ENCODE measurements around the gene TNFSF8.
A peak's percentile ranks its signal among the peaks of the same experiment; 100 is the strongest.

TNFSF8 gene

DNA sequence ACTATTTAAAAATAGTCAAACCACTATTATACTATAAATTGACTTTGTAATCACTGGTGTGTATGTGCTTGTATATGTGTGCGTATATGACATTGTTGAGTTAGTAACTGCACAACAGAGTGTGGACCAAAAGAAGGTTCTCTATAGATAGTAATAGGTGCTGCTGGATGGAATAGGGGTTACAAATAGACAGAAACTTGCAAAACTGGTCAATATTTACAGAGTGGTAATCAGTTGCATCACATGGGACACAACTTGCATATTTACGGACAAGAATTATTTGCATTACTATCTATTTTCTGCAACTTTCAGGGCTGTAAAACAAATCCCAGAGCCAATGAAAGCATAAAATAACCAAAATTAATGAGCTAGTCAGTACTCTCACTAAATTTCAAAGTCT lies 42.4 kb downstream of the TNFSF8 start:
- H3K27ac ChIP-seq = no peak overlapping the region
- TF ChIP-seq, protein P1, sequence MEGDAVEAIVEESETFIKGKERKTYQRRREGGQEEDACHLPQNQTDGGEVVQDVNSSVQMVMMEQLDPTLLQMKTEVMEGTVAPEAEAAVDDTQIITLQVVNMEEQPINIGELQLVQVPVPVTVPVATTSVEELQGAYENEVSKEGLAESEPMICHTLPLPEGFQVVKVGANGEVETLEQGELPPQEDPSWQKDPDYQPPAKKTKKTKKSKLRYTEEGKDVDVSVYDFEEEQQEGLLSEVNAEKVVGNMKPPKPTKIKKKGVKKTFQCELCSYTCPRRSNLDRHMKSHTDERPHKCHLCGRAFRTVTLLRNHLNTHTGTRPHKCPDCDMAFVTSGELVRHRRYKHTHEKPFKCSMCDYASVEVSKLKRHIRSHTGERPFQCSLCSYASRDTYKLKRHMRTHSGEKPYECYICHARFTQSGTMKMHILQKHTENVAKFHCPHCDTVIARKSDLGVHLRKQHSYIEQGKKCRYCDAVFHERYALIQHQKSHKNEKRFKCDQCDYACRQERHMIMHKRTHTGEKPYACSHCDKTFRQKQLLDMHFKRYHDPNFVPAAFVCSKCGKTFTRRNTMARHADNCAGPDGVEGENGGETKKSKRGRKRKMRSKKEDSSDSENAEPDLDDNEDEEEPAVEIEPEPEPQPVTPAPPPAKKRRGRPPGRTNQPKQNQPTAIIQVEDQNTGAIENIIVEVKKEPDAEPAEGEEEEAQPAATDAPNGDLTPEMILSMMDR (conservative IDR thresholded peaks at IDR 0.05) = no peak

GRCh38 chr9:114884787-114885452 lies 45.5 kb downstream of the TNFSF8 start:
- TF ChIP-seq, protein P1 (conservative IDR thresholded peaks at IDR 0.05) = no peak
- no peak overlapping the region for H3K27ac ChIP-seq

DNA sequence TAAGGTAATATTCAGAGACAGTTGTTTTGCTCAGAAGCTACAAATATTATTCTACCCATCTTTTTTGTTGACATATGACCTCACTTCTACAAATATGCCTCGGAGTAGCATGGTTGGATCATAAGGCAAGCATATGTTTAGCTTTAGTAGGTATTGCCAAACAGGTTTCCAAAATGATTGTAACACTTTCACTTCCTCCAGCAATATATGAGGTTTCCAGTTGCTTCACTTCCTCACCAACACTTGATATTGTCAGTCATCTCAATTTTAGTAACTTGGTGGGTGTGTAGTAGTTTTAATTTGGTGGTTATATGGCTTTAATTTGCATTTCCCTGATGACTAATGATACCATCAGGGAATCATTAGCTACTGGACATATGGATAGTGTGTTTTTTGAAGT lies 46.7 kb downstream of the TNFSF8 start:
- TF ChIP-seq, protein P1 (conservative IDR thresholded peaks at IDR 0.05) = no peak
- no peak overlapping the region for H3K27ac ChIP-seq

GRCh38 chr9:114880291-114880745 lies 50.1 kb downstream of the TNFSF8 start:
- no peak overlapping the region for H3K27ac ChIP-seq
- TF ChIP-seq, protein P1 (conservative IDR thresholded peaks at IDR 0.05) = no peak

DNA sequence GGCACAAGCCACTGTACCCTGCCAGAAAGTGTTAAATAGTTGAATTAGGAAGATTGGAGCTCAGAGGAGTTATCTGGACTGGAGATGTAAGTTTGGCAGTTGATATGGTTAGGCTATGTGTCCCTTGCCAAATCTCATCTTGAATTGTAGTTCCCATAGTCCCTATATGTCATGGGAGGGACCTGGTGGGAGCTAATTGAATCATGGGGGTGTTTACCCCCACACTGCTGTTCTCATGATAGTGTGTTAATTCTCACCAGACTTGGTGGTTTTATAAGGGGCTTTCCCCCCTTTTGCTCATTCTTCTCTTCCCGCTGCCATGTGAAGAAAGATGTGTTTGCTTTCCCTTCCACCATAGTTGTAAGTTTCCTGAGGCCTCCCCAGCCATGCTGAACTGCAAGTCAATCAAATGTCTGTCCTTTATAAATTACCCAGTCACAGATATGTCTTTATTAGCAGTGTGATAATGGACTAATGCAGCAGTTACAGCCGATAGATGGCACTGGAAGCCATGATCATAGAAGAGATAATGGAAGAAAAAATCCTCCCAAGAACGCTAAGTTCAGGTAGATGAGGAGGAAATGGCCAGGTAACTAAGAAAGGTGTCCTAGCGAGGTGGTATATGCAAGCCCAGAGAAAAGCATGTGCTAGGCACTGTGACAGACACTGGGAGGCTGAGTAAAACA lies 51.4 kb downstream of the TNFSF8 start:
- TF ChIP-seq, protein P1 (conservative IDR thresholded peaks at IDR 0.05) = peak; percentile 63
- H3K27ac ChIP-seq = no peak overlapping the region

GRCh38 chr9:114869845-114870244 lies 60.5 kb downstream of the TNFSF8 start:
- no peak overlapping the region; the same call in 1 of the 2 replicates for H3K27ac ChIP-seq
- TF ChIP-seq, protein P1 (conservative IDR thresholded peaks at IDR 0.05) = no peak

GRCh38 chr9:114869378-114869777 lies 61.0 kb downstream of the TNFSF8 start:
- no peak overlapping the region for H3K27ac ChIP-seq
- TF ChIP-seq, protein P1 (conservative IDR thresholded peaks at IDR 0.05) = no peak
